Measurements from ENCODE around the gene TBRG1.

Gene TBRG1

GRCh38 chr11:124639186-124639585, 16.5 kb downstream of the TBRG1 start:
- TF ChIP-seq MAX (IDR thresholded peaks at IDR 0.05) (no peak), NFIC (IDR thresholded peaks at IDR 0.05) (no peak), EP300 (IDR thresholded peaks at IDR 0.05; ENCODE audit: borderline replicate concordance) (no peak), FOXM1 (IDR thresholded peaks at IDR 0.05; ENCODE audit: borderline replicate concordance, low read depth) (no peak), YY1 (IDR thresholded peaks at IDR 0.05; ENCODE audit: low read depth) (no peak), TAF1 (IDR thresholded peaks at IDR 0.05; ENCODE audit: low read depth) (no peak), CREB1 (IDR thresholded peaks at IDR 0.05; ENCODE audit: low read depth) (no peak), REST (IDR thresholded peaks at IDR 0.05; ENCODE audit: low read depth) (no peak), EGR1 (IDR thresholded peaks at IDR 0.05) (no peak), TCF12 (IDR thresholded peaks at IDR 0.05; ENCODE audit: low read depth) (no peak), TEAD4 (IDR thresholded peaks at IDR 0.05) (no peak)

GRCh38 chr11:124640666-124641065, 18.0 kb downstream of the TBRG1 start:
- no peak for TF ChIP-seq ZBTB7A (IDR thresholded peaks at IDR 0.05; ENCODE audit: low read depth)
- no peak for TF ChIP-seq NFIC (IDR thresholded peaks at IDR 0.05)
- TF ChIP-seq TAF1 (IDR thresholded peaks at IDR 0.05; ENCODE audit: low read depth): no peak
- no peak for TF ChIP-seq FOXM1 (IDR thresholded peaks at IDR 0.05; ENCODE audit: borderline replicate concordance, low read depth)
- TF ChIP-seq EP300 (IDR thresholded peaks at IDR 0.05; ENCODE audit: borderline replicate concordance): no peak
- no peak for TF ChIP-seq MAX (IDR thresholded peaks at IDR 0.05)
- no peak for TF ChIP-seq YY1 (IDR thresholded peaks at IDR 0.05; ENCODE audit: low read depth)
- TF ChIP-seq RAD21 (IDR thresholded peaks at IDR 0.05; ENCODE audit: low read depth): no peak
- no peak for TF ChIP-seq USF1 (IDR thresholded peaks at IDR 0.05)
- TF ChIP-seq CREB1 (IDR thresholded peaks at IDR 0.05; ENCODE audit: low read depth): no peak
- no peak for TF ChIP-seq REST (IDR thresholded peaks at IDR 0.05; ENCODE audit: low read depth)
- TF ChIP-seq EGR1 (IDR thresholded peaks at IDR 0.05): no peak
- TF ChIP-seq TEAD4 (IDR thresholded peaks at IDR 0.05): no peak
- no peak for TF ChIP-seq TCF12 (IDR thresholded peaks at IDR 0.05; ENCODE audit: low read depth)
- no peak for TF ChIP-seq CEBPB (IDR thresholded peaks at IDR 0.05)

GRCh38 chr11:124642628-124643027, 20.0 kb downstream of the TBRG1 start:
- no peak for TF ChIP-seq CREB1 (IDR thresholded peaks at IDR 0.05; ENCODE audit: low read depth)
- TF ChIP-seq NFIC (IDR thresholded peaks at IDR 0.05): no peak
- no peak for TF ChIP-seq FOXM1 (IDR thresholded peaks at IDR 0.05; ENCODE audit: borderline replicate concordance, low read depth)
- TF ChIP-seq RAD21 (IDR thresholded peaks at IDR 0.05; ENCODE audit: low read depth): no peak
- no peak for TF ChIP-seq TAF1 (IDR thresholded peaks at IDR 0.05; ENCODE audit: low read depth)
- TF ChIP-seq USF1 (IDR thresholded peaks at IDR 0.05): no peak
- TF ChIP-seq TEAD4 (IDR thresholded peaks at IDR 0.05): no peak
- no peak for TF ChIP-seq TCF12 (IDR thresholded peaks at IDR 0.05; ENCODE audit: low read depth)
- no peak for TF ChIP-seq CEBPB (IDR thresholded peaks at IDR 0.05)
- no peak for TF ChIP-seq MAX (IDR thresholded peaks at IDR 0.05)
- TF ChIP-seq REST (IDR thresholded peaks at IDR 0.05; ENCODE audit: low read depth): no peak
- no peak for TF ChIP-seq EGR1 (IDR thresholded peaks at IDR 0.05)
- TF ChIP-seq EP300 (IDR thresholded peaks at IDR 0.05; ENCODE audit: borderline replicate concordance): no peak
- TF ChIP-seq YY1 (IDR thresholded peaks at IDR 0.05; ENCODE audit: low read depth): no peak
- TF ChIP-seq ZBTB7A (IDR thresholded peaks at IDR 0.05; ENCODE audit: low read depth): no peak

- TF ChIP-seq EGR1 (IDR thresholded peaks at IDR 0.05) (no peak), TCF12 (IDR thresholded peaks at IDR 0.05; ENCODE audit: low read depth) (no peak), RAD21 (IDR thresholded peaks at IDR 0.05; ENCODE audit: low read depth) (no peak), EP300 (IDR thresholded peaks at IDR 0.05; ENCODE audit: borderline replicate concordance) (no peak), YY1 (IDR thresholded peaks at IDR 0.05; ENCODE audit: low read depth) (no peak), CREB1 (IDR thresholded peaks at IDR 0.05; ENCODE audit: low read depth) (no peak), FOXM1 (IDR thresholded peaks at IDR 0.05; ENCODE audit: borderline replicate concordance, low read depth) (no peak), ZBTB7A (IDR thresholded peaks at IDR 0.05; ENCODE audit: low read depth) (no peak), MAX (IDR thresholded peaks at IDR 0.05) (no peak), CEBPB (IDR thresholded peaks at IDR 0.05) (no peak), NFIC (IDR thresholded peaks at IDR 0.05) (no peak), TEAD4 (IDR thresholded peaks at IDR 0.05) (no peak), TAF1 (IDR thresholded peaks at IDR 0.05; ENCODE audit: low read depth) (no peak), USF1 (IDR thresholded peaks at IDR 0.05) (no peak), REST (IDR thresholded peaks at IDR 0.05; ENCODE audit: low read depth) (no peak)
These were observed 20.5 kb downstream of the TBRG1 start for GRCh38 chr11:124643042-124643604.
